Hepatocyte (in vitro differentiated cells): ENCODE data around the gene CRADD. TPM values are rescaled to one million over a fixed set of nuclear protein-coding genes. Genes with fewer than 3 reads are reported as not detected.
A peak's percentile ranks its signal among the peaks of the same experiment; 100 is the strongest.

Source experiments
- DNase-seq: peaks from one replicate; pipeline ENCODE4 v3.0.0-alpha.2; 2016; ENCODE audit warnings: low spot score
- H2AFZ ChIP-seq: fragments of 200-600 bp; sonication (generic); 2 replicates; pipeline ENCODE4 v1.6.0; 2016; ENCODE audit warnings: antibody characterized with exemption, mild to moderate bottlenecking
- H3K27ac ChIP-seq: fragments of 200-600 bp; sonication (generic); 2 replicates; pipeline ENCODE4 v1.5.1; 2016; ENCODE audit warnings: mild to moderate bottlenecking
- H3K27me3 ChIP-seq: fragments of 200-600 bp; sonication (generic); 2 replicates; pipeline ENCODE4 v1.6.1; 2016
- H3K36me3 ChIP-seq: fragments of 200-600 bp; sonication (generic); replicated peaks from 2 replicates; pipeline ENCODE4 v1.5.1; 2016; ENCODE audit warnings: low read depth; ENCODE audit not compliant: insufficient read depth
- H3K4me1 ChIP-seq: fragments of 200-600 bp; sonication (generic); 2 replicates; pipeline ENCODE4 v1.5.1; 2016; ENCODE audit warnings: mild to moderate bottlenecking, moderate library complexity; ENCODE audit not compliant: insufficient read depth
- H3K4me2 ChIP-seq: fragments of 200-600 bp; sonication (generic); 2 replicates; pipeline ENCODE4 v1.6.0; 2016
- H3K4me3 ChIP-seq: fragments of 200-600 bp; sonication (generic); 2 replicates; pipeline ENCODE4 v1.5.1; 2016; ENCODE audit warnings: mild to moderate bottlenecking
- H3K79me2 ChIP-seq: fragments of 200-600 bp; sonication (generic); 2 replicates; pipeline ENCODE4 v1.6.0; 2017; ENCODE audit warnings: mild to moderate bottlenecking
- H3K9me2 ChIP-seq: fragments of 200-600 bp; sonication (generic); replicated peaks from 2 replicates; pipeline ENCODE4 v1.6.0; 2017; ENCODE audit warnings: mild to moderate bottlenecking; ENCODE audit not compliant: insufficient read depth
- H3K9me3 ChIP-seq: fragments of 200-600 bp; sonication (generic); 2 replicates; pipeline ENCODE4 v1.5.1; 2016; ENCODE audit warnings: low read depth, mild to moderate bottlenecking
- H4K20me1 ChIP-seq: fragments of 200-600 bp; sonication (generic); 2 replicates; pipeline ENCODE4 v1.6.0; 2016; ENCODE audit warnings: mild to moderate bottlenecking; ENCODE audit not compliant: insufficient read depth, poor library complexity, severe bottlenecking
- CTCF ChIP-seq: fragments of 200-600 bp; sonication (generic); IDR thresholded peaks from 2 replicates; pipeline ENCODE4 v1.5.1; 2016; ENCODE audit warnings: antibody characterized with exemption, mild to moderate bottlenecking; ENCODE audit not compliant: poor library complexity
- EZH2 ChIP-seq: fragments of 200-600 bp; sonication (generic); IDR thresholded peaks from 2 replicates; pipeline ENCODE4 v1.6.1; 2016; ENCODE audit warnings: antibody characterized with exemption, mild to moderate bottlenecking, borderline replicate concordance
- EZH2phosphoT487 ChIP-seq: fragments of 200-600 bp; sonication (generic); IDR thresholded peaks from one replicate; pipeline ENCODE4 v1.6.1; 2018; ENCODE audit warnings: antibody characterized with exemption, mild to moderate bottlenecking, low read depth, moderate library complexity; ENCODE audit not compliant: unreplicated experiment, severe bottlenecking
- WGBS: methylation state at CpG from one replicate; pipeline ENCODE4 v1.1.6; 2016; ENCODE audit warnings: low lambda C conversion rate; ENCODE audit errors: missing lambda C conversion rate; 5-methylcytosine and 5-hydroxymethylcytosine counted together
- polyA plus RNA-seq: library from polyadenylated mRNA; unstranded; fragments of >200 nt; fragmentation: Nextera tagmentation; extraction: Ambion mirVana; gene quantifications from 2 replicates; pipeline ENCODE4 v1.2.1, GENCODE V29; 2016
- total RNA-seq: library from RNA; depleted of rRNA; stranded (reverse); fragments of >200 nt; gene quantifications from 2 replicates; pipeline ENCODE4 v1.2.3, GENCODE V29; 2014

Gene CRADD
- total and polyA plus RNA-seq, 2 experiments from 2014 or later: 19.5 to 27.3 TPM

GRCh38 chr12:93803424-93803807, 126.2 kb downstream of the CRADD start:
- Histone ChIP-seq H3K27ac (peak overlapping the region; percentile 77), H2AFZ (no peak overlapping the region), H3K9me3 (no peaks in the 10 kb centered on the region), H3K27me3 (no peaks in the 10 kb centered on the region), H3K9me2 (no peaks in the 10 kb centered on the region), H3K36me3 (no peaks in the 10 kb centered on the region), H3K4me1 (peaks cover 12% of the 10 kb centered on the region), H4K20me1 (no peaks in the 10 kb centered on the region), H3K4me3 (no peak overlapping the region), H3K4me2 (peak overlapping the region; percentile 29), H3K79me2 (no peaks in the 10 kb centered on the region)
- no peak for TF ChIP-seq EZH2
- no peak for TF ChIP-seq CTCF
- no peak for TF ChIP-seq EZH2phosphoT487
- 35% methylated on average over 4 of the region's 4 CpGs for WGBS
- DNase-seq: peak; percentile 60

- Histone ChIP-seq H3K9me3 (no peaks in the 10 kb centered on the region), H3K9me2 (no peaks in the 10 kb centered on the region), H3K36me3 (no peaks in the 10 kb centered on the region), H3K79me2 (no peaks in the 10 kb centered on the region), H3K27me3 (no peaks in the 10 kb centered on the region), H3K4me2 (no peak overlapping the region), H4K20me1 (no peaks in the 10 kb centered on the region), H2AFZ (no peak overlapping the region), H3K4me3 (no peak overlapping the region), H3K4me1 (peaks cover 14% of the 10 kb centered on the region), H3K27ac (peak overlapping the region; percentile 77)
- no peak for DNase-seq
- TF ChIP-seq EZH2phosphoT487: no peak
- no peak for TF ChIP-seq CTCF
- TF ChIP-seq EZH2: no peak
- 84% methylated on average over 5 of the region's 5 CpGs for WGBS
These were observed 127.4 kb downstream of the CRADD start for GRCh38 chr12:93804392-93805179.

- peak overlapping the region; percentile 52 for H3K27ac ChIP-seq
These were observed 128.6 kb downstream of the CRADD start for GRCh38 chr12:93805736-93806141.

More at GRCh38 chr12:93805736-93806141, 128.6 kb downstream of the CRADD start:
- no peak overlapping the region for H3K4me3 ChIP-seq
- H3K4me1 ChIP-seq: peaks cover 16% of the 10 kb centered on the region
- H3K4me2 ChIP-seq: no peak overlapping the region
- H3K9me3 ChIP-seq: no peaks in the 10 kb centered on the region
- no peaks in the 10 kb centered on the region for H3K36me3 ChIP-seq
- no peaks in the 10 kb centered on the region for H4K20me1 ChIP-seq
- 55% methylated on average over 4 of the region's 4 CpGs for WGBS
- no peaks in the 10 kb centered on the region for H3K79me2 ChIP-seq
- no peaks in the 10 kb centered on the region for H3K9me2 ChIP-seq
- no peak overlapping the region for H2AFZ ChIP-seq
- DNase-seq: no peak
- TF ChIP-seq CTCF (no peak), EZH2 (no peak), EZH2phosphoT487 (no peak)
- no peaks in the 10 kb centered on the region for H3K27me3 ChIP-seq
